ENCODE data around the gene SCYGR7.

SCYGR7 gene

GRCh38 chr2:227759411-227760118, 31.4 kb downstream of the SCYGR7 start:
- no peak for DNase-seq

GRCh38 chr2:227761740-227762476, 33.8 kb downstream of the SCYGR7 start:
- DNase-seq: no peak

GRCh38 chr2:227765788-227766372, 37.7 kb downstream of the SCYGR7 start:
- no peak for DNase-seq

- DNase-seq: no peak
Measured at GRCh38 chr2:227766373-227766883, 38.3 kb downstream of the SCYGR7 start.

DNA sequence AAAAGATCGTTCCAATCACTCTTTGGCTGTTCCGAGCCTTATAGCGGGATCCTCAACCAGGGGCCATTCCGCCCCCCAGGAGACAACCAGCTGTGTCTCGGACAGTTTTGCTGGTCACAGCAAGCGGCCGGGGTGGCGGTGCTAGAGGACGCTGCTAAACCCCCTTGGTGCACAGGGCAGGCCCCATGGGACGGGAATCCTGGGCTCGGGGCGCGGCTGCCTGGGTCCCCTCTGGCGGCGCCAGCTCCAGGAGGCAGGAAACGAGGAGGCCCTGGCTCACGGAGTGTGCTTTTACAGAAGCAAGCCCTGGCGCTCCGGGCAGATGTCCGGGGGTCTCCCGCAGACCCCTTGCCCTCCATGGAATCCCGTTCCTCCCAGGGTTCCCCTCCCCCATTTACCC, 39.7 kb downstream of the SCYGR7 start:
- no peak for DNase-seq

DNA sequence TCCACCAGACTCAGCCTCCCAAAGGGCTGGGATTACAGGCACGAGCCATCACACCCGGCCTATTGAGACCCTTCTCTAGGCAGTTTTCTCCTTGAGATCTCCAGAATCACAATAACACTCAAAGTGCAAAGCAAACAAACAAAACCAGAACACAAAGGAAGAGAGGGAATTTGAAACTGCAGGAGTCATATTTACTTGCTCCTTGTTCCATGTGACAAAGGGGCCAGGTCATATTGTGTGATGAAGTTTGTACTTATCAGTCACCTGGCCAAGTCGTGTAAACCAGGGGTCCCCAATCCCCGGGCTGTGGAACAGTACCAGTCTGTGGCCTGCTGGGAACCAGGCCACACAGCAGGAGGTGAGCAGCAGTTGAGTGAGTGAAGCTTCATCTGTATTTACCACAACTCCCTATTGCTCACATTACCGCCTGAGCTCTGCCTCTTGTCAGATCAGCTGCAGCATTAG, 44.1 kb downstream of the SCYGR7 start:
- no peak for DNase-seq

GRCh38 chr2:227772932-227773331, 44.8 kb downstream of the SCYGR7 start:
- no peak for DNase-seq

DNA sequence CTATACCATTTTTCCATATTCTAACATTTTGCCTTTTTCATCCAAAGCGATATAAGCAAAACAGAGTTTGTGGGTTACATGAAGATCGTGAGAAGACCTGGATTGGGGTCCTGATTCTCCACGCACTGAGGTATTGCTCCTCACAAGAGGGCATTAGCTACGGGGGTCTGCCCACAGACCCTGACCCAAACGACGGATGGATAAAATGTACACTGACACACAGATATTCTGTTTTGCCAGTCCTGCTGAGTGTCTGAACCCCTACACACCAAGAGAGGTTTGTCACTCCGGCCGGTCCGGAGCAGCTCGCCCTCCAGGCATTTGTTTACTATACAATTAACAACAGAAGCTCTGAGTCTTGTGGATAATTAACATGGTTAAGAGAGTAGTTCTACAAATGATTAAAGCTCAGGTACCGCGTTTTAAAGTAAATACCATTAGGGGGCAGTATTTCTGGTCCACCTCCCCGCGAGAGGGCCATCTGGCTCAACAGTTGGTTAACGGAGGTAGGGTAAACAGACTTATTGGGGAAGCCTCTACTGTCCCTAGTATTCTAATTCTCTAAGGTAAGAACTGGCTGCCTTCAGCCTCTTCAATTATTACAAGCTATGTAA, 46.0 kb downstream of the SCYGR7 start:
- no peak for DNase-seq

- DNase-seq: no peak
Measured at GRCh38 chr2:227774895-227775842, 47.0 kb downstream of the SCYGR7 start.
